Pancreas (tissue), 10 donors: ENCODE measurements around the gene SAMD11. TPM values are rescaled to one million over a fixed set of nuclear protein-coding genes. Genes with fewer than 3 reads are reported as not detected.
A peak's percentile ranks its signal among the peaks of the same experiment; 100 is the strongest.
"Not testable (repeated sequence)": the region's sequence is repeated elsewhere in the genome, so short reads cannot be mapped to it uniquely, and the experiment has no call there.

Experiments used
- ATAC-seq, 4 donors: fragments of 200-7000 bp; cut with Tn5 transposase; one replicate each; pipeline versions ENCODE4 v1.8.0 to v1.9.1; 2020; ENCODE audit warnings: mild to moderate bottlenecking in 4 of 4, moderate library complexity in 4 of 4
- DNase-seq, 6 donors: peaks; one replicate each; pipeline ENCODE4 v3.0.0-alpha.2; 2020
- FAIRE-seq: peaks from 2 replicates; lab custom pipeline; 2012; peaks lifted over from hg19 to GRCh38; lab: Jason Lieb, UNC
- H3K27ac ChIP-seq, 4 donors: fragments of 200-600 bp; sonication (generic); 1 replicate in 3 of 4; 2 replicates in 1 of 4; pipeline versions ENCODE4 v1.5.0 to v1.8.0; 2020
- H3K27me3 ChIP-seq, 4 donors: fragments of 200-600 bp; one replicate each; pipeline ENCODE4 v1.8.0; 2021
- H3K36me3 ChIP-seq, 3 donors: fragments of 200-600 bp; sonication (generic) in 1 of 3; one replicate each; pipeline versions ENCODE4 v1.5.0 to v1.8.0; 2020 to 2021
- H3K4me1 ChIP-seq, 3 donors: fragments of 200-600 bp; one replicate each; pipeline ENCODE4 v1.8.0; 2021
- H3K4me3 ChIP-seq, 4 donors: fragments of 200-600 bp; sonication (generic) in 2 of 4; one replicate each; pipeline versions ENCODE4 v1.5.0 to v1.8.0; 2020 to 2021
- H3K9me3 ChIP-seq, 4 donors: fragments of 200-600 bp; one replicate each; pipeline ENCODE4 v1.8.0; 2021
- WGBS, 2 donors: extraction: QIAGEN DNeasy Blood & Tissue Kit; methylation state at CpG; one replicate each; pipeline ENCODE4 v1.1.7; 2013; 5-methylcytosine and 5-hydroxymethylcytosine counted together
- intact Hi-C, 3 donors: fragments of 100-400 bp; cut with DNase I; formaldehyde crosslinking; loops; one replicate each; pipeline versions ENCODE4 v1.11.1 to v1.14.2; 2022
- polyA plus RNA-seq, 2 donors: library from polyadenylated mRNA; stranded (reverse); fragments of 200-250 nt; gene quantifications; one replicate each; pipeline ENCODE4 v1.2.3, GENCODE V29; 2013
- total RNA-seq, 6 donors: library from RNA; stranded (reverse); fragmentation: NEBNext Ultra II Directional in 4 of 6; extraction: Animal tissue kit (Norgen Biotek cat#: 25700) in 4 of 6; gene quantifications; one replicate each; pipeline versions ENCODE4 v1.2.1 to v1.2.4, GENCODE V29; 2021 to 2023
- TF ChIP-seq, protein P1 (sequence below), 4 donors: fragments of 200-600 bp; sonication (generic) in 3 of 4; IDR thresholded peaks; one replicate each; pipeline versions ENCODE4 v1.5.0 to v1.8.0; 2021; ENCODE audit warnings: antibody characterized with exemption in 4 of 4
- donor health status: healthy with polysubstance abuse.
- donor health status: DM: no; HTN: no; CAD: no; lungs with moderate emphysema.
- donor health status: DM: no; HTN: no; CAD: no.
- donor health status: control.
- donor health status: control.
- donor health status: Bipolar disorder and iron deficiency.
- donor health status: DM: yes; HTN: yes; CAD: no.
- donor health status: DM: no; HTN: no; CAD: no.
- donor health status: DM: no; HTN: no; CAD: no.
- donor health status: DM: yes; HTN: yes; CAD: no.

The SAMD11 gene, protein sequence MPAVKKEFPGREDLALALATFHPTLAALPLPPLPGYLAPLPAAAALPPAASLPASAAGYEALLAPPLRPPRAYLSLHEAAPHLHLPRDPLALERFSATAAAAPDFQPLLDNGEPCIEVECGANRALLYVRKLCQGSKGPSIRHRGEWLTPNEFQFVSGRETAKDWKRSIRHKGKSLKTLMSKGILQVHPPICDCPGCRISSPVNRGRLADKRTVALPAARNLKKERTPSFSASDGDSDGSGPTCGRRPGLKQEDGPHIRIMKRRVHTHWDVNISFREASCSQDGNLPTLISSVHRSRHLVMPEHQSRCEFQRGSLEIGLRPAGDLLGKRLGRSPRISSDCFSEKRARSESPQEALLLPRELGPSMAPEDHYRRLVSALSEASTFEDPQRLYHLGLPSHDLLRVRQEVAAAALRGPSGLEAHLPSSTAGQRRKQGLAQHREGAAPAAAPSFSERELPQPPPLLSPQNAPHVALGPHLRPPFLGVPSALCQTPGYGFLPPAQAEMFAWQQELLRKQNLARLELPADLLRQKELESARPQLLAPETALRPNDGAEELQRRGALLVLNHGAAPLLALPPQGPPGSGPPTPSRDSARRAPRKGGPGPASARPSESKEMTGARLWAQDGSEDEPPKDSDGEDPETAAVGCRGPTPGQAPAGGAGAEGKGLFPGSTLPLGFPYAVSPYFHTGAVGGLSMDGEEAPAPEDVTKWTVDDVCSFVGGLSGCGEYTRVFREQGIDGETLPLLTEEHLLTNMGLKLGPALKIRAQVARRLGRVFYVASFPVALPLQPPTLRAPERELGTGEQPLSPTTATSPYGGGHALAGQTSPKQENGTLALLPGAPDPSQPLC
- total RNA-seq: 1 to 10 TPM in 5 of 6 donors, under 1 TPM in 1; 0.19 to 8.2 (median 2.0) TPM
- polyA plus RNA-seq: 10 to 100 TPM in 1 of 2 donors, 1 to 10 TPM in 1; 7.6 to 23.7 TPM

DNA sequence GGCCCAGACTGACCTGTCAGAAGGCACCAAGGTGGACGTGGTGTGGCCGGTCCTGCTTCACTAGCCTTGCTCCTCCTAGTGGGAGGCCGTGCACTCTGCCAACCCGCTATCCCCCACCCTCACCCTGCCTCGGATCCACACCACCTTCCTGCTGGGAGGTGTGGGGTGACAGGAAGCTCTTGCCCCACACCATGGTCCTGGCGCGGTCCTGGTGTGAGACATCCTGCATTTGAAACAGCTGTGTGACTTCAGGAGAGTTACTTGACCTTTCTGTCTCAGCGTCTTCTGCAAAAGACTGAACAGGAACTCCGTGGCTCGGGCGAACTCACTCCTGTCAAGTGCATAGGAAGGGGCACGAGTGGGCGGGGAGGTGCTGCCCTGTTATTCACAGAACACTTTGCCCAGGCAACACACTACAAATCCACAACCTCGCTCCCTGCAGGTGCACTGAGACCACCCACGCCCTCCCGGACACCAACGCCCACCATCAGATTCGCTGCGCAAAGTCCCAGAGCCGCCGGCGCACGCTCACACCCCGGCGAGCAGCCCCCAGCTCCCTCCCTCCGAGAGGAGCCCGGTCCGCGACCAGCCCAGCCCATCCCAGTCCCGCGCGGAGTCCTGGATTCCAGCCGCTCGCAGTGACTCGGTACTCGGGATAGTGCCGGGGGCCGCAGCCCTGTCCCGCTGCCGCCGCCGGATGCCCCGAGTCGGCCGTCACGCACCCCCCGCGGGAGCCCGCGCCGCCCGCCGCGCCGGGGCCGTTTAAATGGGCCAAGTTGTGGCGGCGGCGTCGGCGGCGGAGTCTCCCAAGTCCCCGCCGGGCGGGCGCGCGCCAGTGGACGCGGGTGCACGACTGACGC, at the start of gene SAMD11:
TSS of gene SAMD11 (plus strand) at position 793 of the 860 bp plus-strand sequence. CDS start 509 bp downstream, outside the sequence.
- 5 to 9% methylated on average over 52 to 72 of the region's 72 CpGs for WGBS, 2 donors
- Histone ChIP-seq H3K27ac (no peak within 1 kb of the TSS), H3K27me3 (peaks cover 0 to 14% (median 0%) of the 10 kb centered on the region in 4 donors), H3K4me1 (peaks cover 0 to 13% (median 10%) of the 10 kb centered on the region in 3 donors), H3K9me3 (no peaks in the 10 kb centered on the region), H3K36me3 (no peaks in the 10 kb centered on the region), H3K4me3 (peak within 1 kb of the TSS in 3 of 4 donors; percentile 30 to 45 (median 43))
- peak; percentile 64 to 79 (median 76) for ATAC-seq
- DNase-seq: peak; percentile 77 to 93 (median 83)
- FAIRE-seq: no peak
- intact Hi-C loops: no loop called here
- TF ChIP-seq, protein P1, sequence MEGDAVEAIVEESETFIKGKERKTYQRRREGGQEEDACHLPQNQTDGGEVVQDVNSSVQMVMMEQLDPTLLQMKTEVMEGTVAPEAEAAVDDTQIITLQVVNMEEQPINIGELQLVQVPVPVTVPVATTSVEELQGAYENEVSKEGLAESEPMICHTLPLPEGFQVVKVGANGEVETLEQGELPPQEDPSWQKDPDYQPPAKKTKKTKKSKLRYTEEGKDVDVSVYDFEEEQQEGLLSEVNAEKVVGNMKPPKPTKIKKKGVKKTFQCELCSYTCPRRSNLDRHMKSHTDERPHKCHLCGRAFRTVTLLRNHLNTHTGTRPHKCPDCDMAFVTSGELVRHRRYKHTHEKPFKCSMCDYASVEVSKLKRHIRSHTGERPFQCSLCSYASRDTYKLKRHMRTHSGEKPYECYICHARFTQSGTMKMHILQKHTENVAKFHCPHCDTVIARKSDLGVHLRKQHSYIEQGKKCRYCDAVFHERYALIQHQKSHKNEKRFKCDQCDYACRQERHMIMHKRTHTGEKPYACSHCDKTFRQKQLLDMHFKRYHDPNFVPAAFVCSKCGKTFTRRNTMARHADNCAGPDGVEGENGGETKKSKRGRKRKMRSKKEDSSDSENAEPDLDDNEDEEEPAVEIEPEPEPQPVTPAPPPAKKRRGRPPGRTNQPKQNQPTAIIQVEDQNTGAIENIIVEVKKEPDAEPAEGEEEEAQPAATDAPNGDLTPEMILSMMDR (IDR thresholded peaks at IDR 0.05): no peak

DNA sequence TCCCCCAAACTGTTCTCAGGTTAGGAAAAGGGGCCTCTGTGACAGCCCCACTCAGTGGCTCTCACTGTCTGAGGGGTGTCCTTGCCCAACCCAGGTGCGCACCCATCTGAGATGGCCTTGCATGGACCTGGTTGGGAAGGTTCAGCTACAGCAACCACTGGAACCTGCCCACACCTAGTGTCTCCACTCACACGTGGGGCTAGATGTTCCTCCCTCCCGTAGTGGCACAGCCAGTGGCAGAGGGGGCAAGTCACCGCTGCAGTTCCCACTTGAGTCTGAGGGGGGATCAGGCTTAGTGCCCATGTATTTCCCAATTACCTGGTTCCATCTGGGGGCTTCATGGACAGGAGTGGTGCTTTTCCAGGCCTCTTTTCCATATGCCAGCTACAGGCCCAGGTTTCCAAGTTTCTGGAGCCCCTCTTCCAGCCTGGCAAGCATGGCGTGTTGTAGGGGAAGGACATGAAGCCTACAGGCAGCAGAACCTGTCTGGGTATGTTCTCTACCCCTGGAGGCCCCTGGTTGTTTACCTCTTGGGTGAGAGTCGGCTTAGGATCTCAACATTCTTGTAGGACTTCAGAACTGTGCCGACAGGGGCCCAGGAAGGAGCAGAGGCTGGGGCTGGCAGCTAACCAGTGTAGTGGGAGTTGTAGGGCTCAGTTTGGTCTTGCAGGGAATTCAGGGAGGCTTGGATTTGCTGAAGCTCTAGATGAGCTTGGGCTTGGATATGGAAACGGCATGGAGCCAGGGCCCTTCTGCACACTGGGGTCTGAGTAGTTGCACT, 47.1 kb upstream of the SAMD11 start:
- intact Hi-C loops, H3K4me3 ChIP-seq, H3K36me3 ChIP-seq, FAIRE-seq, H3K27ac ChIP-seq, DNase-seq, ATAC-seq, H3K4me1 ChIP-seq, H3K9me3 ChIP-seq, H3K27me3 ChIP-seq: not testable (repeated sequence)
- WGBS, 2 donors: 80 to 83% methylated on average over 8 of the region's 8 CpGs

DNA sequence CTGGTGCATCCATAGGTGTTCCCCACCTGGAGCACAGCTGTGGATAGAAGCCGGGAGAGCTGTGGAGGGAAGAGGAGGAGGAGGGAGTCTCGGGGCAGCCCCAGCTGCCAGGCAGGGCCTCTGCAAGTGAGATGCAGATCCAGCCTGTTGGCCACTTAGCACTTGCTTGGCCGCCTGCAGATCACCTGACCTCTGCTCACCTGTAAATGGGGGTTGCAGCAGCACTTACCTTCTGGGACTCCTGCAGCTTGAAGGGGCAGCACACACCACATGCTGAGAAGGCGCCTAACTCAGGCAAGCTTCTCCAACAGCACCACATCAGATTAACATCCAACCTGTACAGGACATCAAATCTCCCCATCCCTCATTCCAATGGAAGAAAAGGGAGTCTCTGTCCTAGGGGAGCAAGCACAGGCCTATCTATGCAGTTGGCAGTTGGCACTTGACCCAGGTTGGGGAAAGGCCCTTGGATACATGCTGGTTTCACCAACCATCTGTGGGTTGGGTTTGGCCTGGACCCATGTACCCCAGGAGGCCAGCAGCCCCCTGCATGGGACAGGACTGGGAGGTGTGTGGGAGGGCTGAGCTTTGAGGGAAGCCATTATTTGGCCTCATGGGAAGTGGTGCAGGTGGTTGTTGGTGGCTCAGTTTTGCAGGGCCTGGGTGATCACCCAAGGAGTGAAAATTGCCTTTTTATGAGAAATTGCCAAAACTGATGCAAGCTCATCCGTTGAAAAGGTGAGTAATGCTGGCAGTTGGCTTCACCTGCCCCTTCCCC, 46.3 kb upstream of the SAMD11 start:
- H3K27me3 ChIP-seq, H3K27ac ChIP-seq, DNase-seq, H3K36me3 ChIP-seq, H3K4me3 ChIP-seq, FAIRE-seq, H3K9me3 ChIP-seq, ATAC-seq, intact Hi-C loops, H3K4me1 ChIP-seq: not testable (repeated sequence)
- WGBS, 2 donors: 69 to 72% methylated on average over 5 of the region's 5 CpGs

DNA sequence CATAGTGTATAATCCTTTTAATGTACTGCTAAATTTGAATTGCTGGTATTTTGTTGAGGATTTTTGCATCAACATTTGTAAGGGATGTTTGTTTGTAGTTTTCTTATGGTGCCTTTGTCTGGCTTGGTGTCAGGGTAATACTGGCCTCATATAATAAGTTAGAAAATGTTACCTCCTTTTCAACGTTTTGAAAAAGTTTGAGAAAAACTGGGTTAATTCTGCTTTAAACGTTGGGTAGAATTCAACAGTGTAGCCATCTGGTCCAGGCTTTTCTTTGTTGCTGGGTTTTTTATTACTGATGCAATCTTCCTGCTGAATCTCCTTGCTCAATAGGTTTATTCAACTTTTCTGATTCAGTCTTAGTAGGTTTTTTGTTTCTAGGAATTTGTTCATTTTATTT, 43.2 kb upstream of the SAMD11 start:
- H3K4me1 ChIP-seq, intact Hi-C loops, H3K36me3 ChIP-seq, H3K4me3 ChIP-seq, DNase-seq, H3K27ac ChIP-seq, ATAC-seq, H3K9me3 ChIP-seq, FAIRE-seq, H3K27me3 ChIP-seq: not testable (repeated sequence)
- WGBS, 2 donors: 32 to 33% methylated on average over 2 of the region's 2 CpGs

DNA sequence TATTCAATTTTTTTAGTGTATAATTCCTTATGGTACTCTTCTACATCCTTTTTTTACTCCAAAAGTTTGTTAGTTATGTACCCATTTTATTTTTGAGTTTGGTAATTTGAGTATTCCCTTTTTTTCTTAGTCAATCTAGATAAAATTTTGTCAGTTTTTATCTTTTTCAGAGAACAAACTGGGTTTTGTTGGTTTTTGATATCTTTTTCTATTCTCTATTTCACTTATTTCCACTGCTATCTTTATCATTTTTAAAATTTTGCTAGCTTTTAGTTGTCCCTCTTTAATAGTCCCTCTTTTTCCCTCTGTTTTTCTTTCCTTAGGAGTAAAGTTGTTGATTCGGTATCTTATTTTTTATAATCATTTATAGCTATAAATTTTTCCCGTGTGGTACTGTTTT, 42.8 kb upstream of the SAMD11 start:
- H3K27ac ChIP-seq, H3K36me3 ChIP-seq, FAIRE-seq, H3K27me3 ChIP-seq, DNase-seq, intact Hi-C loops, ATAC-seq, H3K9me3 ChIP-seq, H3K4me1 ChIP-seq, H3K4me3 ChIP-seq: not testable (repeated sequence)
- WGBS, 2 donors: 78 to 87% methylated on average over 2 of the region's 2 CpGs
